ENCODE measurements around the gene FBXW7. TPM values are rescaled to one million over a fixed set of nuclear protein-coding genes. Genes with fewer than 3 reads are reported as not detected.

FBXW7 gene
- total RNA-seq, 2 experiments from 2014 or later = 128 to 140 TPM

- TF ChIP-seq CTCF (IDR thresholded peaks at IDR 0.05) = no peak
- Histone ChIP-seq H3K27ac (ENCODE audit: low read depth in 1 of 2, low read length in 2 of 2) (peak overlapping the region in 1 of 2 donors; percentile 32), H3K36me3 (ENCODE audit: insufficient read depth, low read length) (peaks cover 15% of the 10 kb centered on the region), H3K27me3 (ENCODE audit: control insufficient read depth in 1 of 2, insufficient read depth in 2 of 2, low read length in 2 of 2) (no peaks in the 10 kb centered on the region), H3K4me1 (ENCODE audit: insufficient read depth, low read length) (peaks cover 46% of the 10 kb centered on the region), H3K4me3 (ENCODE audit: low read length) (no peak overlapping the region), H3K9me3 (ENCODE audit: control insufficient read depth in 1 of 2, insufficient read depth in 1 of 2, low read length in 2 of 2) (peaks cover 0 to 16% of the 10 kb centered on the region in 2 experiments)
- intact Hi-C loops (cut with DNase I, micrococcal nuclease) = loop anchor here (5.0 to 10.0 kb wide), 8 partner anchors 37 to 1525 kb away; partner anchors contain the start of genes LRBA (in 1 of the 2) and TMEM154 (in 1 of the 2)
- ChIA-PET POLR2A (no interaction called here), CTCF (interaction anchor here (1.4 kb wide), 1 partner anchor 39 kb away, joined by 4 read pairs; no protein-coding TSS in a partner anchor)
- Mint-ChIP-seq H3K36me3 (ENCODE audit: low read depth) (peaks cover 32% of the 10 kb centered on the region), H3K4me3 (no peak overlapping the region), H3K9me3 (no peaks in the 10 kb centered on the region), H3K27me3 (no peaks in the 10 kb centered on the region), H3K27ac (peak overlapping the region; percentile 94), H3K4me1 (ENCODE audit: low read depth) (peaks cover 45% of the 10 kb centered on the region)
- DNase-seq (no peak), ATAC-seq (ENCODE audit: poor library complexity) (no peak)
Observed at GRCh38 chr4:152539556-152540292, 3.8 kb upstream of the FBXW7 start.

- peaks cover 0 to 16% of the 10 kb centered on the region in 2 experiments for H3K9me3 ChIP-seq (ENCODE audit: control insufficient read depth in 1 of 2, insufficient read depth in 1 of 2, low read length in 2 of 2)
- Mint-ChIP-seq H3K4me1 (ENCODE audit: low read depth) (peaks cover 56% of the 10 kb centered on the region), H3K27me3 (no peaks in the 10 kb centered on the region), H3K4me3 (peak overlapping the region; percentile 95), H3K36me3 (ENCODE audit: low read depth) (peaks cover 37% of the 10 kb centered on the region), H3K27ac (peak overlapping the region; percentile 94), H3K9me3 (no peaks in the 10 kb centered on the region)
- no peak for ATAC-seq (ENCODE audit: poor library complexity)
- peaks cover 15% of the 10 kb centered on the region for H3K36me3 ChIP-seq (ENCODE audit: insufficient read depth, low read length)
- no peak for TF ChIP-seq CTCF (IDR thresholded peaks at IDR 0.05)
- peak overlapping the region; percentile 90 to 98 for H3K27ac ChIP-seq (ENCODE audit: low read depth in 1 of 2, low read length in 2 of 2)
- no peaks in the 10 kb centered on the region for H3K27me3 ChIP-seq (ENCODE audit: control insufficient read depth in 1 of 2, insufficient read depth in 2 of 2, low read length in 2 of 2)
- H3K4me3 ChIP-seq (ENCODE audit: low read length) = peak overlapping the region; percentile 84
- intact Hi-C loops (cut with DNase I, micrococcal nuclease) = loop anchor here (2.0 to 10.0 kb wide), 12 partner anchors 36 to 1523 kb away; partner anchors contain the start of genes GATB (in 1 of the 2), LRBA (in 1 of the 2), RPS3A (in 1 of the 2) and TMEM154 (in 1 of the 2)
- POLR2A ChIA-PET = interaction anchor here (1.7 to 4.8 kb wide), 7 partner anchors 14 to 1438 kb away, joined by 5 to 147 read pairs (median 41); partner anchors contain the start of gene RPS3A
- DNase-seq = no peak
- CTCF ChIA-PET = interaction anchor here (1.6 to 3.5 kb wide), 2 partner anchors 16 to 36 kb away, joined by 4 to 19 read pairs; no protein-coding TSS in a partner anchor
- peaks cover 39% of the 10 kb centered on the region for H3K4me1 ChIP-seq (ENCODE audit: insufficient read depth, low read length)
Observed at GRCh38 chr4:152537881-152538280, 2.0 kb upstream of the FBXW7 start.

- Histone ChIP-seq H3K36me3 (ENCODE audit: insufficient read depth, low read length) (peaks cover 15% of the 10 kb centered on the region), H3K4me1 (ENCODE audit: insufficient read depth, low read length) (peaks cover 39% of the 10 kb centered on the region), H3K27me3 (ENCODE audit: control insufficient read depth in 1 of 2, insufficient read depth in 2 of 2, low read length in 2 of 2) (no peaks in the 10 kb centered on the region), H3K4me3 (ENCODE audit: low read length) (peak overlapping the region; percentile 84), H3K27ac (ENCODE audit: low read depth in 1 of 2, low read length in 2 of 2) (peak overlapping the region; percentile 90 to 98), H3K9me3 (ENCODE audit: control insufficient read depth in 1 of 2, insufficient read depth in 1 of 2, low read length in 2 of 2) (peaks cover 0 to 16% of the 10 kb centered on the region in 2 experiments)
- Mint-ChIP-seq H3K27ac (peak overlapping the region; percentile 94), H3K36me3 (ENCODE audit: low read depth) (peaks cover 47% of the 10 kb centered on the region), H3K27me3 (no peaks in the 10 kb centered on the region), H3K4me1 (ENCODE audit: low read depth) (peaks cover 62% of the 10 kb centered on the region), H3K4me3 (peak overlapping the region; percentile 95), H3K9me3 (no peaks in the 10 kb centered on the region)
- intact Hi-C loops (cut with DNase I, micrococcal nuclease) = loop anchor here (1.0 to 10.0 kb wide), 14 partner anchors 18 to 1522 kb away; partner anchors contain the start of genes RPS3A (in 2 of the 2), GATB (in 1 of the 2), LRBA (in 1 of the 2) and TMEM154 (in 1 of the 2)
- ChIA-PET POLR2A (interaction anchor here (0.6 to 4.8 kb wide), 38 partner anchors 8 to 1527 kb away, joined by 3 to 147 read pairs (median 6); partner anchors contain the start of genes ARFIP1, GATB, LRBA and RPS3A), CTCF (interaction anchor here (1.2 to 3.5 kb wide), 5 partner anchors 9 to 142 kb away, joined by 3 to 19 read pairs (median 4); no protein-coding TSS in a partner anchor)
- peak; percentile 67 for ATAC-seq (ENCODE audit: poor library complexity)
- TF ChIP-seq CTCF (IDR thresholded peaks at IDR 0.05) = no peak
- DNase-seq = peak in 11 of 14 experiments; percentile 46 to 92 (median 64)
Observed at GRCh38 chr4:152536545-152537182, 772 bp upstream of the FBXW7 start.

Data from CD4-positive, alpha-beta T cell (primary cell).